Hepatocyte (in vitro differentiated cells): Measurements from ENCODE around the gene PIK3R4. TPM values are rescaled to one million over a fixed set of nuclear protein-coding genes. Genes with fewer than 3 reads are reported as not detected.

Source experiments
- DNase-seq: peaks from one replicate; pipeline ENCODE4 v3.0.0-alpha.2; 2016; ENCODE audit warnings: low spot score
- H2AFZ ChIP-seq: fragments of 200-600 bp; sonication (generic); 2 replicates; pipeline ENCODE4 v1.6.0; 2016; ENCODE audit warnings: antibody characterized with exemption, mild to moderate bottlenecking
- H3K27ac ChIP-seq: fragments of 200-600 bp; sonication (generic); 2 replicates; pipeline ENCODE4 v1.5.1; 2016; ENCODE audit warnings: mild to moderate bottlenecking
- H3K27me3 ChIP-seq: fragments of 200-600 bp; sonication (generic); 2 replicates; pipeline ENCODE4 v1.6.1; 2016
- H3K36me3 ChIP-seq: fragments of 200-600 bp; sonication (generic); replicated peaks from 2 replicates; pipeline ENCODE4 v1.5.1; 2016; ENCODE audit warnings: low read depth; ENCODE audit not compliant: insufficient read depth
- H3K4me1 ChIP-seq: fragments of 200-600 bp; sonication (generic); 2 replicates; pipeline ENCODE4 v1.5.1; 2016; ENCODE audit warnings: mild to moderate bottlenecking, moderate library complexity; ENCODE audit not compliant: insufficient read depth
- H3K4me2 ChIP-seq: fragments of 200-600 bp; sonication (generic); 2 replicates; pipeline ENCODE4 v1.6.0; 2016
- H3K4me3 ChIP-seq: fragments of 200-600 bp; sonication (generic); 2 replicates; pipeline ENCODE4 v1.5.1; 2016; ENCODE audit warnings: mild to moderate bottlenecking
- H3K79me2 ChIP-seq: fragments of 200-600 bp; sonication (generic); 2 replicates; pipeline ENCODE4 v1.6.0; 2017; ENCODE audit warnings: mild to moderate bottlenecking
- H3K9me2 ChIP-seq: fragments of 200-600 bp; sonication (generic); replicated peaks from 2 replicates; pipeline ENCODE4 v1.6.0; 2017; ENCODE audit warnings: mild to moderate bottlenecking; ENCODE audit not compliant: insufficient read depth
- H3K9me3 ChIP-seq: fragments of 200-600 bp; sonication (generic); 2 replicates; pipeline ENCODE4 v1.5.1; 2016; ENCODE audit warnings: low read depth, mild to moderate bottlenecking
- H4K20me1 ChIP-seq: fragments of 200-600 bp; sonication (generic); 2 replicates; pipeline ENCODE4 v1.6.0; 2016; ENCODE audit warnings: mild to moderate bottlenecking; ENCODE audit not compliant: insufficient read depth, poor library complexity, severe bottlenecking
- EZH2 ChIP-seq: fragments of 200-600 bp; sonication (generic); IDR thresholded peaks from 2 replicates; pipeline ENCODE4 v1.6.1; 2016; ENCODE audit warnings: antibody characterized with exemption, mild to moderate bottlenecking, borderline replicate concordance
- EZH2phosphoT487 ChIP-seq: fragments of 200-600 bp; sonication (generic); IDR thresholded peaks from one replicate; pipeline ENCODE4 v1.6.1; 2018; ENCODE audit warnings: antibody characterized with exemption, mild to moderate bottlenecking, low read depth, moderate library complexity; ENCODE audit not compliant: unreplicated experiment, severe bottlenecking
- WGBS: methylation state at CpG from one replicate; pipeline ENCODE4 v1.1.6; 2016; ENCODE audit warnings: low lambda C conversion rate; ENCODE audit errors: missing lambda C conversion rate; 5-methylcytosine and 5-hydroxymethylcytosine counted together
- polyA plus RNA-seq: library from polyadenylated mRNA; unstranded; fragments of >200 nt; fragmentation: Nextera tagmentation; extraction: Ambion mirVana; gene quantifications from 2 replicates; pipeline ENCODE4 v1.2.1, GENCODE V29; 2016
- total RNA-seq: library from RNA; depleted of rRNA; stranded (reverse); fragments of >200 nt; gene quantifications from 2 replicates; pipeline ENCODE4 v1.2.3, GENCODE V29; 2014
- TF ChIP-seq, protein P1 (sequence below): fragments of 200-600 bp; sonication (generic); IDR thresholded peaks from 2 replicates; pipeline ENCODE4 v1.5.1; 2016; ENCODE audit warnings: antibody characterized with exemption, mild to moderate bottlenecking; ENCODE audit not compliant: poor library complexity

PIK3R4 gene
- total and polyA plus RNA-seq, 2 experiments from 2014 or later, result 17.1 to 33.3 TPM

- H3K27me3 ChIP-seq, result no peaks in the 10 kb centered on the region
- no peak overlapping the region for H3K4me2 ChIP-seq
- no peaks in the 10 kb centered on the region for H3K9me2 ChIP-seq
- no peak for DNase-seq
- H3K9me3 ChIP-seq, result no peaks in the 10 kb centered on the region
- no peaks in the 10 kb centered on the region for H3K36me3 ChIP-seq
- peaks cover 94% of the 10 kb centered on the region for H3K79me2 ChIP-seq
- 98% methylated on average over 6 of the region's 6 CpGs for WGBS
- H4K20me1 ChIP-seq, result peaks cover 3% of the 10 kb centered on the region
- TF ChIP-seq EZH2 (no peak), EZH2phosphoT487 (no peak)
- TF ChIP-seq, protein P1, sequence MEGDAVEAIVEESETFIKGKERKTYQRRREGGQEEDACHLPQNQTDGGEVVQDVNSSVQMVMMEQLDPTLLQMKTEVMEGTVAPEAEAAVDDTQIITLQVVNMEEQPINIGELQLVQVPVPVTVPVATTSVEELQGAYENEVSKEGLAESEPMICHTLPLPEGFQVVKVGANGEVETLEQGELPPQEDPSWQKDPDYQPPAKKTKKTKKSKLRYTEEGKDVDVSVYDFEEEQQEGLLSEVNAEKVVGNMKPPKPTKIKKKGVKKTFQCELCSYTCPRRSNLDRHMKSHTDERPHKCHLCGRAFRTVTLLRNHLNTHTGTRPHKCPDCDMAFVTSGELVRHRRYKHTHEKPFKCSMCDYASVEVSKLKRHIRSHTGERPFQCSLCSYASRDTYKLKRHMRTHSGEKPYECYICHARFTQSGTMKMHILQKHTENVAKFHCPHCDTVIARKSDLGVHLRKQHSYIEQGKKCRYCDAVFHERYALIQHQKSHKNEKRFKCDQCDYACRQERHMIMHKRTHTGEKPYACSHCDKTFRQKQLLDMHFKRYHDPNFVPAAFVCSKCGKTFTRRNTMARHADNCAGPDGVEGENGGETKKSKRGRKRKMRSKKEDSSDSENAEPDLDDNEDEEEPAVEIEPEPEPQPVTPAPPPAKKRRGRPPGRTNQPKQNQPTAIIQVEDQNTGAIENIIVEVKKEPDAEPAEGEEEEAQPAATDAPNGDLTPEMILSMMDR, result no peak
- H3K4me3 ChIP-seq, result no peak overlapping the region
- no peak overlapping the region for H2AFZ ChIP-seq
- no peak overlapping the region for H3K27ac ChIP-seq
- H3K4me1 ChIP-seq, result peaks cover 14% of the 10 kb centered on the region
Measured at GRCh38 chr3:130741946-130742610, 4.6 kb downstream of the PIK3R4 start.

DNA sequence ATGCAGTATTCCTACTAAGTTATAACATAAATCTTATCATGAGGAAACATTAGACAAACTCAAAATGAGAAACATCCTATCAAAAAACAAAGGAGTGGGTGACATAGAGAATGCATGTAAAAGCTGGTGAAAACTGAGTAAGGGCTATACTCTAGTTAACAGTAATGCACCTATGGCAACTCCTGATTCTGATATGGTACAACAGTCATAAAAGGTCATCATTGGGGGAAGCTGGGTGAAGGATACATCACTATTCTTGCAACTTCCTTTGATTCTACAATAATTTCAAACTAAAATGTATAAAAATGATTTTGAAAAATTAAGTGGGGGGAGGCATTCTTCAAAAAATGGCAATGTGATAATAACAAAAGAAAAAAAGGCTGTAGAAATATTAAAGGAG lies 6.8 kb downstream of the PIK3R4 start:
- Histone ChIP-seq H3K4me2 (no peak overlapping the region), H3K4me3 (no peak overlapping the region), H3K9me2 (no peaks in the 10 kb centered on the region), H4K20me1 (peaks cover 3% of the 10 kb centered on the region), H2AFZ (no peak overlapping the region), H3K9me3 (no peaks in the 10 kb centered on the region), H3K27me3 (no peaks in the 10 kb centered on the region), H3K4me1 (peaks cover 7% of the 10 kb centered on the region), H3K36me3 (no peaks in the 10 kb centered on the region), H3K27ac (no peak overlapping the region), H3K79me2 (peaks cover 93% of the 10 kb centered on the region)
- no peak for DNase-seq
- TF ChIP-seq EZH2phosphoT487 (no peak), EZH2 (no peak)
- TF ChIP-seq, protein P1, result no peak

DNA sequence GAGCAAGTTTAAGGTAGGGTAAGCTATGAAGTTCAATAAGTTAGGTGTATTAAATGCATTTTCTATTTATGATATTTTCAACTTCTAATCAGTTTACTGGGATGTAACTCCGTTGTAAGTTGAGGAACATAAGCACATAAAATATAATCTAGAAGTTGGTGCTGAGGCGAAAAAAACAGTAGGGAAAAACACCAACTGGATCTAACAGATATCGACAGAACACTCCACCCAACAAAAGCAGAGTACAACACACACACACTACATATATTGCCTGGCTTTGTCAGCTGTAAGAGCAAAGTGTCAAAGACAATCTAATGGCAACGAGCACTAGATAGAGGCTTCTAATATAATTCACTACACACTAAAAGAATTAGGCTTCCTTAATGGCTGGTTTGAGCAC lies 8.4 kb downstream of the PIK3R4 start:
- Histone ChIP-seq H4K20me1 (peaks cover 3% of the 10 kb centered on the region), H3K27ac (no peak overlapping the region), H3K4me2 (no peak overlapping the region), H3K4me1 (no peaks in the 10 kb centered on the region), H3K27me3 (no peaks in the 10 kb centered on the region), H3K4me3 (no peak overlapping the region), H3K9me2 (no peaks in the 10 kb centered on the region), H2AFZ (no peak overlapping the region), H3K36me3 (no peaks in the 10 kb centered on the region), H3K9me3 (no peaks in the 10 kb centered on the region), H3K79me2 (peaks cover 77% of the 10 kb centered on the region)
- 93% methylated on average over 4 of the region's 4 CpGs for WGBS
- DNase-seq, result no peak
- TF ChIP-seq, protein P1, result no peak

- Histone ChIP-seq H3K4me1 (no peaks in the 10 kb centered on the region), H3K36me3 (no peaks in the 10 kb centered on the region), H3K27ac (no peak overlapping the region), H3K9me2 (no peaks in the 10 kb centered on the region), H3K4me2 (no peak overlapping the region), H3K4me3 (no peak overlapping the region), H2AFZ (no peak overlapping the region), H4K20me1 (peaks cover 3% of the 10 kb centered on the region), H3K27me3 (no peaks in the 10 kb centered on the region), H3K79me2 (peaks cover 71% of the 10 kb centered on the region), H3K9me3 (no peaks in the 10 kb centered on the region)
- WGBS, result 96% methylated on average over 2 of the region's 2 CpGs
- TF ChIP-seq EZH2 (no peak), EZH2phosphoT487 (no peak)
- TF ChIP-seq, protein P1, result no peak
- no peak for DNase-seq
Measured at GRCh38 chr3:130737622-130738021, 9.0 kb downstream of the PIK3R4 start.
